GM18508 (cell line): ENCODE data around the gene ZNF503.

Experiments
- ATAC-seq: cut with Tn5 transposase; IDR thresholded peaks from one replicate; pipeline ENCODE4 v1.9.1; 2021; ENCODE audit warnings: moderate number of reproducible peaks; ENCODE audit not compliant: insufficient read depth, unreplicated experiment

The ZNF503 gene

DNA sequence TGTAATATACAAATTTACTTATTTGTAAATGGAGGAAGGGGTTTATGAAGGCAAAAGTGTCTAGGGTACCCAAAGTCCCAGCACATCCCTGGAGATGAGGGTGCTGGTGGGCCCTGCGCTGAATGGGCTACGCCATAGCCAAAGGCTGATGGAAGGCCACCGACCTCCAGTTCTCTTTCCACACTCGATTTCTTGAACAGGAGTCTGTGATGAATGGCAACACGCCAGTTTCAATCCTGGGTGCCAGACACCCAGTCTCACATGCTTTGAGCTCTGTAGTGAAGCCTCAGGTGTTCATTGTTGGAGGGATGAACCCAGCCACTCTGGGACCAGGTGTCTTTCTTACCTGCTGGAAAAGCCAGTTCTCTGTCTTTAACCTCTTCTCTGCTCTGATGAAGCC is 30.6 kb upstream of the ZNF503 start:
- no peak for ATAC-seq

GRCh38 chr10:75431180-75432111 is 29.9 kb upstream of the ZNF503 start, which contains the start of gene LRMDA:
TSS of gene LRMDA (plus strand) at chr10:75431624.
- no peak for ATAC-seq

DNA sequence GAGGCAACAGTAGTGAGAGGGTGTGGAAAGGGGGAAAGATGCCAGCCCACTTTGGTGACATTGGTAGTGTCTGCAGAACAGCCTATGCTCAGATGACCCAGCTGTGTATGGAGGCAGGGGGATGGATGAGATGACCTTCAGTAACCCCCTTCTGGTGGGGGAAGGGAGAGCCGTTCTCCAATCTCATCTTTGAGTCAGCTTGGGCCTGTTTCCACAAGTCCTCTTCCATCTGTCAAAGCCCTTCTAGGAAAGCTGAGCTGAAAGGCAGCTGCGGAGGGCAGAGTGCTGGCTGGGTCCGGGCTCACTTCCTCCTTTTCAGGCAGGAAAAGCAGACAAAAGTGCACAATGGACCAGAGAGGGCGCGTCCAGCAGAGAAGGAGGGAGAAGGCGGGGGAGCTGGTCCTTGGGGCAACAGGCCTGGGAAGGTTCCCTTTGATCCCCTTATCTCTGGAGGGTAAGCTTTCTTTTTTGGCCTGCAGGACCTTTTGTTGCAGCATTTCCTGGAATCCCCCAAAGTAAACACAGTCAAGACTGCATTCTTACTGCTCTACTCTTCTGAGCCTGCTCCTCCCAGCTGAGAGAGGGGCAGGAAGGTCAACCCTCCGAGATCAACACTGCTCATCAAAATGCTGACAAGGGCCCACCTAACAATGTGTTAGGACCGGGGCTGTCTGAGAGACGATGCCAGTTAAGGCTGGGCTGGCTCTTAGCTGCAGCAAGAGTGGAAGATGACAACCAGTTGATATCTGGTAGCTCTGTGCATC is 28.6 kb upstream of the ZNF503 start:
- no peak for ATAC-seq

- ATAC-seq, result no peak
Observed at GRCh38 chr10:75429159-75429827, 27.7 kb upstream of the ZNF503 start.

- ATAC-seq, result no peak
Observed at GRCh38 chr10:75428434-75429158, 27.0 kb upstream of the ZNF503 start.

DNA sequence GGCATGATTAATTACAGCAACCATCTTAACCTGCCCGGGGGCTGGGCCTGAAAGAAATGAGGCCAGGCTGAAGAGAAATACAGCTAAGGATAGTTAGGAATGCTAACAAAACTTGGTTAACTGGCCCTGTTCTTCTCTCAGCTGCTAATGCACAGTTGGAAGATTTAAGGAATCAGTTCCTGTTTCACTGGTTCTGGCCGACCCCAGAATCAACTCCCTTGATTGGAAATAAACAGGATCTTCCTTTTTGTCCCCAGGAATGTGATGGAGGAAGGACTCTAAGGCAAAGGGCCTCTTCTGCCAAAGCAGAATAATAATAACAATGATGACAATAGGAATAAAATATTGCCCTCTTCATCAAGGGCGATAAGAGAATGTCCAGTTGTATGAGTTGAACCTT is 26.4 kb upstream of the ZNF503 start:
- ATAC-seq, result no peak

DNA sequence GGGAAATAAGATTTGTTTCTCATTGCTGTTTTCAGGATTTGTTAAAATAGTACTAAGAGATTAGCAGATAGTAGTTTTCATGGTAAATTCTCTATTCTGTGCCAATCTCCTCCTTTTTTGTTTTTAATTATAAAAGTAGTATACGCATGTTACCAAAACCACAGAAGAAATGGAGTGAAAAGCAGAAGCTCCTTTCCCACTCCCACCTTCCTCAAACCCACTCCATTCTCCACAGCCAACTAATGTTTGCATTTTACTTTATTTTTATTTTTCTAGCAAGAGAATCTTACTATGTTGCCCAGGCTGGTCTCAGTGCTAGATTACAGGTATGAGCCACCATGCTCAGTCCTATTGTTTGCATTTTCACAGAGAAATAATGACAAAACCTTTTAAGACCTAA is 25.3 kb upstream of the ZNF503 start:
- ATAC-seq, result no peak

GRCh38 chr10:75425291-75426079 is 23.9 kb upstream of the ZNF503 start:
- ATAC-seq, result no peak

GRCh38 chr10:75424571-75424970 is 23.0 kb upstream of the ZNF503 start:
- ATAC-seq, result no peak

GRCh38 chr10:75422913-75423312 is 21.3 kb upstream of the ZNF503 start:
- no peak for ATAC-seq

GRCh38 chr10:75418712-75419111 is 17.1 kb upstream of the ZNF503 start:
- ATAC-seq, result no peak

DNA sequence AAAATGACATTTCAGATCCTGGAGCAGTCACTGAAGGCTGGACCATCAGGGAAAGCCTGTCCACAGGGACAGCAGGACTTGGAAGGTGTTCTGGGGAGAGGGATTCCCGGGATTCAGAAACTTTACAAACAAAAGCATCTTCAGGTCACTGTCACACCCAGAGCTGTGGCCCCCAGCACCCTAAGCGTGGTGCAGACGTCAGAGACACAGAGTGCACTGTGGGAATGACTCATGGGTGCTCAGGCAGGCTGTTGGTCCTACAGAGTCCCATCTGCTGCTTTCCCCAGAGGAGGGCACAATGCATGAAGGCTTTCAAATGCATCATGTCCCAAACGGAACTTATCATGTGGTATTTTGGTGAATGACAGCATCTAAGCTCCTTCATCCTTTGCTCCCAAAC is 16.7 kb upstream of the ZNF503 start:
- no peak for ATAC-seq

DNA sequence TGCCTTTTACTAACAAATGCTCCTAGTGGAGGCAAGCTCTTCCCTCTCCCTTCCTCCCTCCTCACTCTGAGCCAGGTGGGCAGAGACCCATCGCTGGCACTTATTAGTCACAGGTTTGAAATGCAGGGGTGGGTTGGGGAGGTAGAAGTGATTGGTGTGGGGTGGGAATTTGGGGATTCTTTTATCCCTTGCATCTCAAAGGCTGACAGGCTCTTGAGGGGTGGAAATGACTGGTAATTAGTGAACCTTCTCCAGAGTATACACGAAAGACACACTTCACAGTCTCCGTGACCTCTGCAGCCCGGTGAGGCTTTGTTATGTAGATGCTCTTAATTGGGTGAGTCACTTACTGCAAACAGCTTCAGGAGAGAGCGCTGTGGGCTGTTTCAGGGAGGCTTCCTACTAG is 16.0 kb upstream of the ZNF503 start:
- ATAC-seq, result no peak

DNA sequence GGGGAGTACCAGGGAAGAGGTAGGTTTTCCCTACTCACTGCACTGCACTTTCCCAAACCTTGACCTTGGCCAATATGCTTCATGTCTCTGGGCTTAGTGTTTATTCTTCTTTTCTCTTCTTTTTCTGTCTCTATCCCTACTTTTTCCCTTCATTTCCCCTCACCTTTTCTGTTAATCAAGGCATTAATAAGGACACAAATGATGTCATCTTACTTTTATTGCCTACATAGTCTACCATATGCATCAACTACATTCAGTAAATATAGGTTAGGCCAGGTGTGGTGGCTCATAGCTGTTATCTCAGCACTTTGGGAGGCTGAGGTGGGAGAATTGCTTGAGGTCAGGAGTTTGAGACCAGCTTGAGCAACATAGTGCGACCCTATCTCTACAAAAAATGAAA is 13.0 kb upstream of the ZNF503 start:
- no peak for ATAC-seq

- no peak for ATAC-seq
Observed at GRCh38 chr10:75410132-75411005, 8.8 kb upstream of the ZNF503 start.

GRCh38 chr10:75408911-75409885 is 7.6 kb upstream of the ZNF503 start:
- no peak for ATAC-seq

GRCh38 chr10:75408509-75408875 is 6.9 kb upstream of the ZNF503 start:
- ATAC-seq, result no peak
